PC-3 (cell line): ENCODE results near the gene UBXN11.

Source experiments
- CTCF ChIP-seq: fragments of 300-600 bp; sonication (generic); conservative IDR thresholded peaks from 2 replicates; pipeline ENCODE4 v1.5.1; 2017; ENCODE audit warnings: antibody characterized with exemption, low read depth, mild to moderate bottlenecking, low read length
- EZH2 ChIP-seq: fragments of 300-600 bp; sonication (generic); IDR thresholded peaks from one replicate; pipeline ENCODE4 v1.6.1; 2017; ENCODE audit warnings: antibody characterized with exemption, mild to moderate bottlenecking, low read length; ENCODE audit not compliant: unreplicated experiment

GRCh38 chr1:26300578-26301275, 5.7 kb downstream of the UBXN11 start:
- TF ChIP-seq CTCF (no peak), EZH2 (no peak)
